ENCODE measurements around the gene ADGRG6.

ADGRG6 gene

GRCh38 chr6:142359271-142359960 is 57.6 kb downstream of the ADGRG6 start:
- TF ChIP-seq CTCF (IDR thresholded peaks at IDR 0.05; ENCODE audit: control extremely low read depth, extremely low read depth, low read depth, missing control alignments) = no peak
- DNase-seq (ENCODE audit: extremely low spot score) = no peak
- CTCF ChIA-PET = no interaction called here
- POLR2A ChIA-PET = no interaction called here

DNA sequence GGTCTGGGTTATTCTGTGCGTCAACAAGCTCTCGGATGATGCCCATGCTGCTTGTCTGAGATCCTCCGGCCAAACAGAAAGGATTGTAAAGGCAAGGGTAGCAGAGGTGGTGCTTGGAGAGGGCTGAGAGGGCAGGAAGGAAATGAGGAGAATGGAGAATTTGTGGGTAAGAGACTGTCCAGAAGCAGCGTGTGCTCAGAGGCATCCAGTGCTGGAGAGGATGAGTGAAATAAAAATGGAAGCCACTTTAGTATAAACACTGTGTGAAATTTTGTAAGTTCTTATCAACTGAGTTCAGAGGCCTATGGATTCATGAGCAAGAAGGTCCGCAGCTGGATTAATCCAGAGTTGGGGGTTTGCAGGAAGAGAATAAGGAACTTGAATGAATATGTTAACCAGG is 59.5 kb downstream of the ADGRG6 start:
- POLR2A ChIA-PET = no interaction called here
- no peak for DNase-seq (ENCODE audit: extremely low spot score)
- TF ChIP-seq CTCF (IDR thresholded peaks at IDR 0.05; ENCODE audit: control extremely low read depth, extremely low read depth, low read depth, missing control alignments) = no peak
- CTCF ChIA-PET = interaction anchor here (1.1 kb wide), 1 partner anchor 108 kb away, joined by 4 read pairs; no protein-coding TSS in a partner anchor

DNA sequence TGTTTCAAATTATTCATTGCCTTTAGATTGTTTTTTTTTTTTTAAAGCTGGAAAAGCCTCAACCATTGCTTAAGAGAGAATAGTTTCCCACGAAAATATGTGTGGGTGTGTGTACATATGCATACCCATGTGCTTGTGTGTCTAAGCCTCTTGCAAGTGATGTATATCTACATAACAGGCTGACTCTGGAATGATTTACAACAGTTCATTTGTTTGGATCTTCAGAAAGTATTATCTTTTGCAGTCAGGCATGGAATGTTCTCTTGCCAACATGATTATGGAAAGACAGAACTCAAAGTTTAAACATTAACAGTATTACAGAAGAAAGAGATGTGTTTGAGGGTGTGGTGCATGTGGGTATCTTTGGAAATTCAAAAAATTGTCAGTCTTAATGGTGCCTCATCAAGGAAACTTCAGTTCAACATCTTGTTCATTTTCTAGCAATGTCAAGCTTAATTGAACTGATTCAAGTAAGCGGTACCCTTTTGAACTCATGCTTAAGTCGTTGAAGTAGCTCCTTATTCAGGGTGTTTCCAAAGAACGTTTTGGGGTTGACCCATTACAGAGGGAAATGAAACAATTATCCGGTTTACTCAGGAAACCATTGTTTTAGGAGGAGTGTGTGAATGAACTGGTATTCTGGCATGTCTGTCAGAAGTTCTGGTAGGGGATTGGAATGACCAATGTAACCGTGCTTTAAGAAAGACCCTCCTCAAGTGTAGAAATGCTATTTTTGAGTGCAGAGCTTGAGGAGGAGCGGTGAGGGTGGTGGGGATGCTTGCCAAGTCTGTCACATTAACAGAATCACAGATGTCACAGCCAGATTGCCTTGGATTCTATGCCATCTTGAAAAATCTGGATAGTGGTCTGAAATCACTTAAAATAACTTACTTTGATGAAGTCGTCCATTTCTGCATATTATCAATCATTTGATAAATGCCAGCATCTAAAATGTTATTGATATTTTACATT is 60.3 kb downstream of the ADGRG6 start:
- DNase-seq (ENCODE audit: extremely low spot score) = no peak
- CTCF ChIA-PET = interaction anchor here (0.7 kb wide), 1 partner anchor 9 kb away, joined by 4 read pairs; no protein-coding TSS in a partner anchor
- no peak for TF ChIP-seq CTCF (IDR thresholded peaks at IDR 0.05; ENCODE audit: control extremely low read depth, extremely low read depth, low read depth, missing control alignments)
- POLR2A ChIA-PET = interaction anchor here (0.6 kb wide), 1 partner anchor 918 kb away, joined by 4 read pairs; no protein-coding TSS in a partner anchor

- ChIA-PET POLR2A (no interaction called here), CTCF (no interaction called here)
- DNase-seq (ENCODE audit: extremely low spot score) = no peak
- no peak for TF ChIP-seq CTCF (IDR thresholded peaks at IDR 0.05; ENCODE audit: control extremely low read depth, extremely low read depth, low read depth, missing control alignments)
These were observed 65.3 kb downstream of the ADGRG6 start for GRCh38 chr6:142367061-142367460.

DNA sequence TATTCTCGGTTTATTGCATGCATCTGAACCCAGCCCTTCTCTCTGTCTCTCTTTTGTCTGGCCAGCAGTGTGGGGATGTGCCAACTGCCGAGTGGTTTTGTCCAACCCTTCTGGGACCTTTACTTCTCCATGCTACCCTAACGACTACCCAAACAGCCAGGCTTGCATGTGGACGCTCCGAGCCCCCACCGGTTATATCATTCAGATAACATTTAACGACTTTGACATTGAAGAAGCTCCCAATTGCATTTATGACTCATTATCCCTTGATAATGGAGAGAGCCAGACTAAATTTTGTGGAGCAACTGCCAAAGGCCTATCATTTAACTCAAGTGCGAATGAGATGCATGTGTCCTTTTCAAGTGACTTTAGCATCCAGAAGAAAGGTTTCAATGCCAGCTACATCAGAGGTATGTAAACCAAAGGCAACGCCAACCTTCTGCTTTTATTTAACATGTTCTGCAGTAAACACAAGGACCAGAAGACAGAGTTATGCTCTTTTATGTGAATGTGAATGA is 65.8 kb downstream of the ADGRG6 start:
- no peak for TF ChIP-seq CTCF (IDR thresholded peaks at IDR 0.05; ENCODE audit: control extremely low read depth, extremely low read depth, low read depth, missing control alignments)
- ChIA-PET POLR2A (no interaction called here), CTCF (interaction anchor here (1.0 kb wide), 1 partner anchor 10 kb away, joined by 3 read pairs; no protein-coding TSS in a partner anchor)
- DNase-seq (ENCODE audit: extremely low spot score) = no peak

DNA sequence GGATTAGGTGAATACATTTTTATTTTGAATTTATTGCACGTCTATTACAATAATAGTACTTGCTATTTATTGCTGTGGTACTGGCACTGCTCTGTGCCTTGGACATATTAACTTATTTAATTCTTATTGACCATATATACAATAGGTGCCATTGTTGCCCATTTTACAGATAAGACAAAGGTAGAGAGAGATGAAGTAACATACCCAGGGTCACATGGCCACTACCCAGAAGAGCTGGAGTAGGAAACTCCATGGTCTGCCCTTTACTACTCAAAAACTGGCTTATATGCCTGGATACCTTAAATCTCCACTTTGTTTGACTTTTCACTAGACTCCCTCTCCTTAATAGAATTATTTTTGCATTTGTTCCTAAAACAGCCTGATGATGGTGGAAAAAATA is 67.5 kb downstream of the ADGRG6 start:
- ChIA-PET CTCF (no interaction called here), POLR2A (no interaction called here)
- no peak for DNase-seq (ENCODE audit: extremely low spot score)
- no peak for TF ChIP-seq CTCF (IDR thresholded peaks at IDR 0.05; ENCODE audit: control extremely low read depth, extremely low read depth, low read depth, missing control alignments)

Data from GM10248 (cell line).